ENCODE data around the gene STAT3. TPM values are rescaled to one million over a fixed set of nuclear protein-coding genes. Genes with fewer than 3 reads are reported as not detected.
"Not testable (repeated sequence)": the region's sequence is repeated elsewhere in the genome, so short reads cannot be mapped to it uniquely, and the experiment has no call there.

The STAT3 gene
- polyA plus RNA-seq, 6 donors from 2014 or later = 89.8 to 112 (median 101) TPM

- not testable (repeated sequence) for H3K27ac Mint-ChIP-seq; H3K9me3 Mint-ChIP-seq; ATAC-seq (ENCODE audit: low read depth in 2 of 2); DNase-seq; H3K4me1 Mint-ChIP-seq; H3K27me3 Mint-ChIP-seq; H3K4me3 Mint-ChIP-seq
- H3K36me3 Mint-ChIP-seq = peaks cover 15 to 27% of the 10 kb centered on the region in 2 donors
Measured at GRCh38 chr17:42297775-42298174, 90.5 kb downstream of the STAT3 start.

GRCh38 chr17:42296012-42296411 lies 92.2 kb downstream of the STAT3 start:
- H3K36me3 Mint-ChIP-seq = peaks cover 10 to 11% of the 10 kb centered on the region in 2 donors
- H3K9me3 Mint-ChIP-seq = no peaks in the 10 kb centered on the region
- H3K4me3 Mint-ChIP-seq = no peak overlapping the region
- H3K27me3 Mint-ChIP-seq = no peaks in the 10 kb centered on the region
- ATAC-seq (ENCODE audit: low read depth in 2 of 2) (no peak), DNase-seq (no peak)
- H3K4me1 Mint-ChIP-seq = peaks cover 9 to 13% (median 11%) of the 10 kb centered on the region in 3 donors
- peak overlapping the region in 1 of 6 donors; percentile 20 for H3K27ac Mint-ChIP-seq

GRCh38 chr17:42294469-42295398 lies 93.5 kb downstream of the STAT3 start:
- Mint-ChIP-seq H3K27me3 (no peaks in the 10 kb centered on the region), H3K4me1 (peaks cover 15 to 26% (median 21%) of the 10 kb centered on the region in 3 donors), H3K36me3 (peaks cover 10% of the 10 kb centered on the region in 2 donors), H3K4me3 (peak overlapping the region in 2 of 8 donors; percentile 2 to 45), H3K9me3 (no peaks in the 10 kb centered on the region), H3K27ac (peak overlapping the region in 2 of 6 donors; percentile 24 to 51)
- ATAC-seq (ENCODE audit: low read depth in 2 of 2) (no peak), DNase-seq (no peak)

GRCh38 chr17:42291129-42291528 lies 97.1 kb downstream of the STAT3 start:
- no peak for DNase-seq
- H3K9me3 Mint-ChIP-seq = no peaks in the 10 kb centered on the region
- H3K36me3 Mint-ChIP-seq = peaks cover 9 to 10% of the 10 kb centered on the region in 2 donors
- peaks cover 33 to 53% (median 46%) of the 10 kb centered on the region in 3 donors for H3K4me1 Mint-ChIP-seq
- H3K27ac Mint-ChIP-seq = peak overlapping the region in 3 of 6 donors; percentile 17 to 48 (median 48)
- H3K27me3 Mint-ChIP-seq = no peaks in the 10 kb centered on the region
- no peak for ATAC-seq (ENCODE audit: low read depth in 2 of 2)
- H3K4me3 Mint-ChIP-seq = peak overlapping the region in 1 of 8 donors; percentile 30

- peaks cover 35 to 57% (median 46%) of the 10 kb centered on the region in 3 donors for H3K4me1 Mint-ChIP-seq
- H3K27ac Mint-ChIP-seq = peak overlapping the region in 3 of 6 donors; percentile 9 to 83 (median 56)
- DNase-seq (no peak), ATAC-seq (ENCODE audit: low read depth in 2 of 2) (no peak)
- peaks cover 3 to 7% of the 10 kb centered on the region in 2 donors for H3K36me3 Mint-ChIP-seq
- no peaks in the 10 kb centered on the region for H3K27me3 Mint-ChIP-seq
- no peaks in the 10 kb centered on the region for H3K9me3 Mint-ChIP-seq
- peak overlapping the region in 4 of 8 donors; percentile 32 to 92 (median 74) for H3K4me3 Mint-ChIP-seq
Measured at GRCh38 chr17:42290577-42290976, 97.7 kb downstream of the STAT3 start.

GRCh38 chr17:42289611-42290181 lies 98.5 kb downstream of the STAT3 start:
- Mint-ChIP-seq H3K36me3 (no peaks in the 10 kb centered on the region), H3K27me3 (no peaks in the 10 kb centered on the region), H3K4me3 (peak overlapping the region; percentile 86 to 96 (median 88)), H3K4me1 (peaks cover 36 to 55% (median 46%) of the 10 kb centered on the region in 3 donors), H3K27ac (peak overlapping the region; percentile 10 to 93 (median 86)), H3K9me3 (no peaks in the 10 kb centered on the region)
- no peak for DNase-seq
- ATAC-seq (ENCODE audit: low read depth in 2 of 2) = no peak

- Mint-ChIP-seq H3K27ac (peak overlapping the region; percentile 64 to 95 (median 90)), H3K4me1 (peaks cover 36 to 55% (median 46%) of the 10 kb centered on the region in 3 donors), H3K36me3 (no peaks in the 10 kb centered on the region), H3K27me3 (no peaks in the 10 kb centered on the region), H3K9me3 (no peaks in the 10 kb centered on the region), H3K4me3 (peak overlapping the region; percentile 86 to 96 (median 88))
- DNase-seq (peak; percentile 58), ATAC-seq (ENCODE audit: low read depth in 2 of 2) (peak; percentile 34 to 38)
Measured at GRCh38 chr17:42288803-42289610, 99.2 kb downstream of the STAT3 start.

- Mint-ChIP-seq H3K27ac (peak within 1 kb of the TSS; percentile 76 to 98 (median 96)), H3K4me1 (peaks cover 32 to 52% (median 41%) of the 10 kb centered on the region in 3 donors), H3K4me3 (peak within 1 kb of the TSS; percentile 86 to 99 (median 96)), H3K27me3 (no peaks in the 10 kb centered on the region), H3K36me3 (no peaks in the 10 kb centered on the region), H3K9me3 (no peaks in the 10 kb centered on the region)
- DNase-seq (peak; percentile 81), ATAC-seq (ENCODE audit: low read depth in 2 of 2) (peak; percentile 84)
Measured at GRCh38 chr17:42287977-42288802, 100.1 kb downstream of the STAT3 start, which contains the start of gene STAT5A. STAT5A (plus strand) TSS chr17:42288498; CDS start chr17:42289412, 914 bp downstream.

GRCh38 chr17:42287305-42287976 lies 100.8 kb downstream of the STAT3 start:
- Mint-ChIP-seq H3K4me3 (peak overlapping the region; percentile 86 to 99 (median 96)), H3K9me3 (no peaks in the 10 kb centered on the region), H3K27me3 (no peaks in the 10 kb centered on the region), H3K4me1 (peaks cover 35 to 52% (median 41%) of the 10 kb centered on the region in 3 donors), H3K36me3 (no peaks in the 10 kb centered on the region), H3K27ac (peak overlapping the region; percentile 76 to 98 (median 96))
- peak; percentile 19 to 50 for ATAC-seq (ENCODE audit: low read depth in 2 of 2)
- peak; percentile 40 for DNase-seq

GRCh38 chr17:42286411-42287221 lies 101.6 kb downstream of the STAT3 start:
- Mint-ChIP-seq H3K4me1 (peaks cover 33 to 47% (median 41%) of the 10 kb centered on the region in 3 donors), H3K27me3 (no peaks in the 10 kb centered on the region), H3K36me3 (no peaks in the 10 kb centered on the region), H3K27ac (peak overlapping the region; percentile 58 to 98 (median 80)), H3K4me3 (peak overlapping the region; percentile 86 to 99 (median 96)), H3K9me3 (no peaks in the 10 kb centered on the region)
- DNase-seq = no peak
- ATAC-seq (ENCODE audit: low read depth in 2 of 2) = no peak

GRCh38 chr17:42285346-42286050 lies 102.7 kb downstream of the STAT3 start:
- ATAC-seq (ENCODE audit: low read depth in 2 of 2) (no peak), DNase-seq (no peak)
- Mint-ChIP-seq H3K27me3 (no peaks in the 10 kb centered on the region), H3K36me3 (no peaks in the 10 kb centered on the region), H3K4me1 (peaks cover 31 to 40% (median 33%) of the 10 kb centered on the region in 3 donors), H3K4me3 (peak overlapping the region in 5 of 8 donors; percentile 19 to 86 (median 61)), H3K27ac (peak overlapping the region in 2 of 6 donors; percentile 38 to 49), H3K9me3 (no peaks in the 10 kb centered on the region)
